HL-60/S4 treated with retinoic acid at 250 ng/mL for 4 days and 3 days (cell line): ENCODE results near the gene CAPN8.
"Not testable (repeated sequence)": the region's sequence is repeated elsewhere in the genome, so short reads cannot be mapped to it uniquely, and the experiment has no call there.

ENCODE experiments used
- in situ Hi-C: fragments of 300-500 bp; cut with MboI; formaldehyde crosslinking; loops from 2 replicates; pipeline ENCODE4 v1.7.0; 2022; ENCODE audit warnings: low sequenced_read_pairs

The CAPN8 gene

DNA sequence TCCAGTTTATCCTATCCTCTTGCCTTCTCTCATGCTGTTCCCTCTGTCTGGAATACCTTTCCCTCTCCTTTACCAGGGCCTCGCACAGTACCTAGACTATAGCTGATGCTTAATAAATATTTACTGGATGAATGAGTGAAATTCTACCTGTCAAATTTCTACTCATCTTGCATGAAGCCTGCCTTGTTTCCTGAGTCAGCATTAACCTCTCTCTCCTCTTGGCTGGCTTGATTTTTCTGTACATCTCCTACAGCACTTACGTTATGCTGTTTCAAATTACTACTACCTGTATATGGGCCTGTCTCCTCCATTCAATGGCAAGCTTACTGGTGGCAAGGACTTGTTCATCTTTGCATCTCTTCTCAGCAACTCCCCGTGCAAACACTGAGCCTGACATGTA lies 130.8 kb downstream of the CAPN8 start:
- in situ Hi-C loops = no loop called here

DNA sequence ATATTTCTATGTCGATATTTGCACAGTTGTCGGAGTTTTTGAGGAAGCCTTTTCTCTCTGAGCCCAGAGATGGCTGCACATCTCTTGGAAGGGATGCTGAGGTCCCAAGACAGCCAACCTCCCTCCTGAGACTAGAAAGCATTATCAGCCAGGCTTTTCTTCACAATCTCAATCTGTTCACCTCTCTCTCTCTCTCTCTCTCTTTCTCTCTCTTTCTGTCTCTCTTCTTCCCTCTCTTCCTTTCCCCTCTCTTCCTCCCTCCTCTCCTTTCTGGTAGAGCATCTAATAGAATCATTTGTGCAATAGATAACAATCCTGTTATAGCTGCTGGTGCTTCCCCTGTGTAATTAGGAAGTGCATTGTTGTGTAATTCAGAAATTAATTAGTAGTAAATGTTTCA lies 131.8 kb downstream of the CAPN8 start:
- in situ Hi-C loops = no loop called here

DNA sequence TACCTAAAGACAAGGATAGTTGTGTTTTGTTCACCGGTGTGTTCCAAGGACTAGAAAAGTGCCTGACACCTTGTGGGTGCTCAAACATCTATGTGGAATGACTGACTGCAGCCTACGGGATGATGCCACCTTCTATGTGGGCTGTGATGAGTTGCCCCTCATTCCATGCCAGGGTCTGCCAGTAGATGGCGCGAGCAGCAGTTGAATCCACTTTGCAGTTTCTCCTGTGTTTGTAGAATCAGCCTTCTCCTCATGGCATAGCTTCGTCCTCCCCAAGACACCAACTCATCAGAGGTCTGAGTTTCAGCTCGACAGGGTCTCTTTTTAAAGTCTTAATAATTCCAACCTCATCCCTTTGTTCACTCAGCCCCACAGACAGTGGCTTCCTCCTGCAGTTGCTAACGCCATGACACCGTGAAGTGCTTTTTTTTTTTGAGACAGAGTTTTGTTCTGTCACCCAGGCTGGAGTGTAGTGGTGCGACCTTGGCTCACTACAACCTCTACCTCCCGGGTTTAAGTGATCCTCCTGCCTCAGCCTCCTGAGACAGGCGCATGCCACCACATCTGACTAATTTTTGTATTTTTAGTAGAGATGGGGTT lies 133.7 kb downstream of the CAPN8 start:
- in situ Hi-C loops = no loop called here

DNA sequence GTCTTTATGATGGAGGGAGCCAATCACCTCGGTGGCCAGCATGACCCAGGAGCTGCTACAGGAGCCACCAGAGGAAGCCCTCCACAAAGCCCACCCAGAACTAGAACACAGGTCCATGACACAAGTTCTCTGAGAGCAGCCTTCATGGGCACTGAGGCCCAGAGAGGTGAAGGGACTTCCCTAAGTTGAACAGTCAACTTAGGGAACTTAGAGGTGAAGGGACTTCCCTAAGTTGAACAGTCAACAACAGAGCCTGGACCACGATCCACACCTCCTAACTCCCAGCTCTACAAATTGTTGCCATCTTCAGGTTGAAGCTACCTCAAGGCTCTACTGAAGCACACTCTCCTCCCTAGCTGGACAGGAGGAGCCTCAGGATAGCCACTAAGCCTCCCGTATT lies 139.5 kb downstream of the CAPN8 start:
- in situ Hi-C loops = no loop called here

DNA sequence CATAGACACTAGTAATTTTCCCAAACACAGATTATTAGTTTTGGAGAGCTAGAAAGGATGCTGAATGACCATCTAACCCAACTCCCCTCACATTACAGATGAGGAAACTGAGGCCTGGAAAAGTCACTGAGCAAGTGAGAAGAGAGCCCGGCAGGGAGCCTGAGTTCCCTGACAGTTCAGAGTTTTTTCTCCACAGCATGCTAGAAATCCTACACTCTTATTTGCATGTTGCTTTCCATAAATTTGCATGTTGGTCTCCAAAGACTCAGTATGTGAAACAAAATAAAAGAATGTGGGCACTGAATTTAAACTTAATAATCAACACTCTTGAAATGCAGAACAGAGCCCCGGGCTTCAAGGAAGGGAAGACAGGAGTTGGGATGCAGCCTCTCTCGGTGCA lies 140.0 kb downstream of the CAPN8 start:
- in situ Hi-C loops = no loop called here

DNA sequence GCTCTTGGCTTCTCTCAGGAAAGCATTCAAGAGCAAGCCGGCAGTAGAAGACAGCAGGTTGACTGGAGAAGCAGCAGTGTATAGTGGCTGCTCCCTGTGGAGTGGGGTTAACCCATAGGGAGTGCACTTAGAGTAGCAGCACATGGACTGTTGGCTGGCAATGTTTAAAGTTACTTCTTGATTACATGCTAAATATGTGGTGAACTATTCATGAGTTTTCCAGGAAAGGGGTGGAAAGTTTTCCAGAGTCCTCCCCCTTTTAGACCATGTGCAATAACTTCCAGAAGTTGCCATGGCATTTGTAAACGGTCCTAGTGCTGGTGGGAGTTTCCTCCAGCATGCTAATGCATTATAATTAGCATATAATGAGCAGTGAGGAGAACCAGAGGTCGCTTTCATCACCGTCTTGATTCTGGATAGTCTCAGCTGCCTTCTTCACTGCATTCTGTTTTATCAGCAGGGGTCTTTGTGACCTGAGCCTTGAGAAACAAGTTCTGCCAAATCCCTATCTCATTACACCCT lies 140.5 kb downstream of the CAPN8 start:
- in situ Hi-C loops = no loop called here

DNA sequence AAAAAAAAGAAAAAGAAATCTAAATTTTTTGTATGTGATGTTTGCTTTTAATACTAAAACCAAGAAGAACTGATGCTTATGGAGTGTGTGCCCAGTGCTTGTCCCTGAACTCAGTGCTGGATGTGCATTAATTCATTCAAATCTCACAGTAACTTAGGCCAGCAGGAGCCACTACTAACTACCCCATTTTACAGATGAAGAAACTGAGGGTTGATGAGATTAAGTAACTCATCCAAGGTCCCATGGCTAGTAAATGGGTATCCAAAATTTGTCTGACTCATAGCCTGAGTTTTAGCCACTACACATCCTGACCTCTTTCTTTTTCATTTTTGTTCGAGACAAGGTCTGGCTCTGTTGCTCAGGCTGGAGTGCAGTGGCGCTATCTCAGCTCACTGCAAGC lies 144.4 kb downstream of the CAPN8 start:
- in situ Hi-C loops = no loop called here

DNA sequence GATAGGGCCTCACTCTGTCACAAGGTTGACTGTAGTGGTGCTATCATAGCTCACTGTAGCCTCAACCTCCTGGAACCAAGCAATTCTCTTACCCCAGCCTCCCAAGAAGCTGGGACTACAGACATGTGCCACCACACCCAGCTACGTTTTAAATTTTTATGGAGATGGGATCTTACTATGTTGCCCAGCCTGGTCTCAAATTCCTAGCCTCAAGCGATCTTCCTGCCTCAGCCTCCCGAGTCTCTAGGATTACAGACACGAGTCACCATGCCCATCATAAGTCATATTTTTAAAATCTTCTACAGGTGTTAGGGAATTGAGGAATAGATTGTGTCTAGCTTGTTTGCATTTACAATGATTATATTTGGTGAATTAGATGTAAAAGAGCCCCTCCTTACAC lies 145.3 kb downstream of the CAPN8 start:
- in situ Hi-C loops = no loop called here

DNA sequence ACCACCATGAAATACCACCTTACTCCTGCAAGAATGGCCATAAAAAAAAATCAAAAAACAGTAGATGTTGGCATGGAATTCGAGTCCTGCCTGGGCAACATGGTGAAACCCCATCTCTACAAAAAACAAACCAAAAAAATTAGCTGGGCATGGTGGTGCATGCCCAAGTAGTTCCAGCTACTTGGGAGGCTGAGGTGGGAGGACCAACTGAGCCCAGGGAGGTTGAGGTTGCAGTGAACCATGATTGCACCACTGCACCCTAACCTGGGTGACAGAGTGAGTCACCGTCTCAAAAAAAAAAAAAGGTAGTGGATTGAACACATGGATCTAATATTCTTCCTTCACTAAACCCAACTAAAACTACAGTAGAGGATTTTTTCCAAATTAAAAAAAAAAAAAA lies 146.4 kb downstream of the CAPN8 start:
- in situ Hi-C loops = no loop called here

DNA sequence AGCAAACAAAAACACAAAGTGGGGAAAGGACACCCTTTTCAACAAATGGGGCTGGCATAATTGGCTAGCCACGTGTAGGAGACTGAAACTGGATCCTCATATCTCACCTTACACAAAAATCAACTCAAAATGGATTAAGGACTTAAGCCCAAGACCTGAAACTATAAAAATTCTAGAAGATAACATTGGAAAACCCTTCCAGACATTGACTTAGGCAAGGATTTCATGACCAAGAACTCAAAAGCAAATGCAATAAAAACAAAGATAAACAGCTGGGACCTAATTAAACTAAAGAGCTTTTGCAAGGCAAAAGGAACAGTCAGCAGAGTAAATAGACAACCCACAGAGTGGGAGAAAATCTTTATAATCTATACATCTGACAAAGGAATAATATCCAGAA lies 146.9 kb downstream of the CAPN8 start:
- in situ Hi-C loops = not testable (repeated sequence)

DNA sequence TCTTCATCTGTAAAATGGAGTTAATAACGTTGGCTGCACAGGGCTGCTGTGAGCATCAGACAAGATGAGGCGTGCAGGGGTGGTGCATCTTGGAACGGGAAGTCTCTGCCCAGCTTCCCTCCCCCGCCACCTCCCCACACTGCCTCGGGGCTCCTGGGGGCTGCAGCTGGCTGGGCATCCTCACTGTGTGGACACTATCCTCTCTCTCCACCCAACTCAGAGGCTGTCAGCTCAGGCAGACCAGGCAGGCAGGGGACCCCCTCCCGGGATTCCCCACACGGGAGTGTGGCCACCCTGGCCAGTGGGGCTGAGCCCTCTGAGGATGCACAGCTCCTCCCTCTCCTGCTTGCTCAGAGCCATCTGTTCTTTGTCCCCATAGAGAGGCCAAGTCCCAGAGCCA lies 149.6 kb downstream of the CAPN8 start:
- in situ Hi-C loops = no loop called here

DNA sequence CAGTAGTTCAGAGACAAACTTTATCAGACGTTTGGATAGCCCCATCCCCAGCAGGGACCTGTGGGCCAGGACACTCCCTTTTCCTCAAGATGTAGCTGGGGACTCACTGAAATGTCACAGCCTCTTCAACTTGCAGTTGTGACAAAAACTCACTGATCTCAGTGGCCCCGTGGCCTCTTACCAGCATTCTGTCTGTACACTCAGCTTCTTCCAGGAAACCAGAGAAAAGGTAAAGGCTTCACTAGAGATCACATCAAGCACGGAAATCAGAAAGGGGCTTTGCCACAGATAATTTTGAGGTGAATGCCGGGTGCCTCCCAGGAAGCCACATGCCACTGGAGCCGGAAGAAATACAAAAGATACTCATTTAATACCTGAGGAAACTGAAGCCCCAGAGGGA lies 150.1 kb downstream of the CAPN8 start:
- in situ Hi-C loops = no loop called here

DNA sequence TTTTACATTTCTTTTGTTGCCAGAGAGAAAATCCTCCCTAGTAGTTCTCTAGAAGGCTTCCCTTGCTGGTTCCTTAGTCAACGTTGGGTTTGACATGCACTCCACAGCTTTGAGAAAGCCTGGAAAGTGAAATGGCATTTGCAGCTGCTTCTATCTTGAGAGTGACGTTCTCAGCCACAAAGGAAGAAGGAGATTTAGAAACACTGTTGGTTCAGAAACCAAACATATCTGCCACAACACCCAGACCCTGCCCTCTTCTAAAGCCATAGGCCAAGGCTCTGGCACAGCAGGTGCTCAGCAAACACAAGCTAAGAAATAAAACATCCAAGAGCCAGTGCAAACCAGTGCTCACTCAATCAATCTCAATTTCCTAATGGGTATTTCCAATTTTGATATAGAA lies 150.9 kb downstream of the CAPN8 start:
- in situ Hi-C loops = no loop called here

DNA sequence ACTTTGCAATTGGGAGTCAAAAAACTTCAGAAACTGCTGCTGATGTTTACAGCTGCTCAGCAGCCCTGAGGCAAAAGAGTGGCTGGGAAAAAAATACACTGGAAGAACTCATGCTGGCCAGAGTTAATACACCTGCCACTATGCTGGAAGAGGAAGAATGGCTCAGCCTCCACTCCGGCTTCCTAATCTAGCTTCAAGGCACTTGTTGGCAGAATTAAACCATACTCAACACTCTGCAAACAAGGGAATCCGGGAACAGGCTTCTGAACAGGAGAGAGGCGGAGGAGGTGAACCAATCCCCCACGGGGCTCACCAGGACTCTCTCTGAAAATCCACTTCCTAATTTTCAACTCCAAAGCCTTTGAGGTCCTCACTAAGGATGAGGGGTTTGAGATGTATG lies 152.2 kb downstream of the CAPN8 start:
- in situ Hi-C loops = no loop called here

DNA sequence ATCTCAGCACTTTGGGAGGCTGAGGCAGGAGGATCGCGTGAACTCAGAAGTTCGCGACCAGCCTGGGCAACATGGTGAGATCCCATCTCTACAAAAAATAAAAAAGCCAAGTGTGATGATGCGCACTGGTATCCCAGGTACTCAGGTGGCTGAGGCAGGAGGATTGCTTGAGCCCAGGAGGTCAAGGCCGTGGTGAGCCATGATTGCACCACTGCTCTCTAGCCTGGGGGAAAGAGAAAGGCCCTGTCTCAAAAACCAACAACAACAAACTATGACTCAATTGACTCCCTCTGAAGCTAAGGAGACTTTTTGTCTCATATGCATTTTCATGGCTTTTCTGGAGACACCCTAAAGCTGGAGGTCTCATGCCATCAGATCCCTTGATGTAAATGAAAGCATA lies 153.4 kb downstream of the CAPN8 start:
- in situ Hi-C loops = no loop called here

DNA sequence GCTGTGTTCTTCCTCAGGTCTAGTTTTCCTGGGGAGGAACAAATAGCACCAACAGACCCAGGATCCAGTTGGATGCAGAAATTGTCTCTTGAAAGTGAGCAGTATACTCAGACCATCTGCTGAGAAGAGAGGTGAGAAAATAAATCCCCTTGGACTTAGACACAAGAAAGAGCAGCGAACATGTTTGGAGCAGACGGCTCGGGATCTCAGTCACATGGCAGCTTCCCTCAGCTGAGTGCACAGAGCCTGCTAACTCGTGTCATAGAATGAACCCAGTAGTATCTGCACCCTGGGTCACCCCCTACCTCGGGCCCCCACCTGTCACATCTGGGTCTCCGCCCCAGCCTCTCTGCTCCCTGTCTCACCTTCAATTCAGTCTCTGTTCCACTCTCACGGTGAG lies 156.7 kb downstream of the CAPN8 start:
- in situ Hi-C loops = no loop called here

DNA sequence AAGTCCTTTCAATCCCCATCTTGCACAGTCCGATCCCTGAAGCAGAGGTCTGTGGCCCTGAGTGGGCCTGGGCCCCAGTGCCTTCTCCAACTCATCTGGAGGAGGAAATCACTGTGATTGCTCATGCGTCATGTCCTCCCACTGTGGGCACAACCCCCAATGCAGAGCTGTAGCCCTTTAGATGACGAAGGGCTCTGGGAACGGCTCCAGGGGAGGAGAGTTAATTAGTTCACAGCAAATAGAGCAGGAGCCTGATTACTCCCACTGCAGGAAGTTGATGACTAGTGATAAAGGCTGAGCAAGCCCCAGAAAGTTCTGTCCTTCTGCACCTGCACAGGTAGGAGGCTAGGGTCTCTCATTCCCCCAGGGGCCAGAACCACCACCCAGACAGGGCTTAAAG lies 160.8 kb downstream of the CAPN8 start:
- in situ Hi-C loops = no loop called here

DNA sequence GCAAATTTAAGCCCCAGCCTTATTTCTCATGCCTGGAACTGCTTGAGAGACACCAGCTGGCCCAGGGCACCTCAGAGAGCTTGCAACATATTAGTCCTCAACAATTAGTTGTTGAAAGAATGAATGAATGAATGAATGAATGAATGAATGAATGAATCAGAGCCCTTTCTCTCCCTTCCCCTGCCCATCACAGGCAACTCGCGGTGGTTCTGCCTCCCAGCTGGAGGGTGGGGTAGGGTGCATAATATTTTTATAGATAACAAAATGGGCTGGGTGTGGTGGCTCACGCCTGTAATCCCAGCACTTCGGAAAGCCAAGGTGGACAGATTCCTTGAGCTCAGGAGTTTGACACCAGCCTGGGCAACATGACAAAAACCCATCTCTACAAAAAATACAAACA lies 162.2 kb downstream of the CAPN8 start:
- in situ Hi-C loops = no loop called here

DNA sequence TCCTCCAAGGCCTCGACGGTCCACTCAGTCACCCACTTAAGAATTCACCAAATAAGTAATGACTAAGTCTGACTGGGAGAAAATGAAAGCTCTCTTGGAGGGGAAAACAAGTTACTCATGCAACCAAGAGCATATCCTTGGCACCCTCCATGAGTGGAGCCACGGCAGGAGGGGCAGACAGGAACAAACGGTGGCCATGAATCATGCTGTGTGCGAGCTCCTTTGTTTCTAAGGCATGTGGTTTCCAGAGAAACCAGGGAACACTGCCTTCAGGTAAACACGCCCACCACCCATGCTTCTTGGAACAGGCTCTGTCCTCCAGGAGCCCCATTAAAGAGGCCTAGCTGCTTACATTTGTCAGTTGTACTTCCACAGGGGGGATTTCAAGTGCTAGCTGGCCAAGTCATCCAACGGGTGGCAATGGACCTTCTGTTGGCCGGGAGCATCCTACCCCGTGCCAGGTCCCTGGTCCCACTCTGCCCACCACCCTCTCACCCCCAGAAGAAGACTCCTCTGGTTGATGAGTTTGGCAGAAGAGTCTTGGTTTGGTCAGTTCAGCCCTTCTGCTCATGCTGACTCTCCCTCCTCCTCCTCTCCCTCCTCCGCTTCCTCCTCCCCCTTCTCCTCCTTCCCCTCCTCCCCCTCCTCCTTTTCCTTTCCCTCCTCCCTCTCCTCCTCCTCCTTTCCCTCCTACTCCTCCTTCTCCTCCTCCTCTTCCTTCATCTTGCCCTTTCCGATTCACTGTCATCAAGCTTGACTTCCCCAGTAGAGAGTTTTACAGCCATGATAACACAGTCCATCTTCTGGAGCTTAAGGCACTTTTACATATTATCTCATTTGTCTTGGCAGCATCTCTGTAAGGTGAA lies 164.7 kb downstream of the CAPN8 start:
- in situ Hi-C loops = no loop called here

DNA sequence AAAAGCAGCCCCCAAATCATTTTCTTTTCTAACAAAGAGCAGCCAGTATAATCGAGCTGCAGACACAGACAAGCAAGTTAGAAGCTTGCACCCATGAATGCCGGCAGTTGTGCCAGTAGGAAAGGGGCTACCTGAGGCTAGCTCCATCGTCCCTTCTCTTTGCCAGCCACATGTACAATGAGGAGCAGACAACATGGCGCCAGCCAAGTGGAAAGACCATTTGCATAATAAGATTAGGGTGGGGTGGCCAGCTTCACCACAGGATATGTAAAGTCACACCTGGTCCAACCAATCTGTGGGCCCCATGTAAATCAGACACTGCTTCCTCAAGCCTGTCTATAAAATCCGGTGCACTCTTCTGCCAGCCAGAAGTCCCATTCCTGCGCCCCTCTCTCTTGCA lies 168.6 kb downstream of the CAPN8 start:
- in situ Hi-C loops = no loop called here

DNA sequence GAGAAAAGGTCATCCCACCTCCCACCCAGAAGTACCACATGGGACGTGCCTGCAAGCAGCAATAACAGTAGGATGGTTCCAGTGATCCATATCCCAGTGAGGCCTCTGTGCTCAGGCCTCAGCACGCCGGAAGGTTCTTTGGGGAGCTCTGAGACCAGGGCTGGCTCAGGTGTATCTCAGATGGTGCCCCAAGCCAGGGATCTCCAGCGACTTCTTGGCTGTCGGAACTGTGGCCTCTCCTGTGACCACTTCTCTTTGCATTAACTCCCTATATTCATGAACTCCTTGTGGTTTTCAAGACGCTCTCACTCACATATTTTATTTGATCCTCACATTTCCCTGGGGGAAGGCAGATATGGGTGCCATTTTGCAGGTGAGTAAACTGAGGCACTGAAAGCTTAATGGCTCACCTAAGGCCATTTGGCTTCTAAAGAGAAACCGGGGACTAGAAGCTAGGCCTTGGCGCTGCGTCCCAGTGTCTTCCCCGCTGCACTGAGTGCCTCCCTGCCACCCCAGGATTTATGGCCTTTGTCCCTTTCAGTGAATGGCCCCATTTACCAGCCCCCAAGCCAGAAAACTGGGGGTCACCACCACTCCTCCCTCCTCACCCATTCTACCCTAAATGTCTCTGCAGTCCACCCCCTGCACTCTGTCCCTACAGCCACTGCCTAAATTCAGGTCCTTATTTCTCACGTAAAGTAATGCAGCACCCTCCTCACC lies 170.4 kb downstream of the CAPN8 start:
- in situ Hi-C loops = no loop called here

DNA sequence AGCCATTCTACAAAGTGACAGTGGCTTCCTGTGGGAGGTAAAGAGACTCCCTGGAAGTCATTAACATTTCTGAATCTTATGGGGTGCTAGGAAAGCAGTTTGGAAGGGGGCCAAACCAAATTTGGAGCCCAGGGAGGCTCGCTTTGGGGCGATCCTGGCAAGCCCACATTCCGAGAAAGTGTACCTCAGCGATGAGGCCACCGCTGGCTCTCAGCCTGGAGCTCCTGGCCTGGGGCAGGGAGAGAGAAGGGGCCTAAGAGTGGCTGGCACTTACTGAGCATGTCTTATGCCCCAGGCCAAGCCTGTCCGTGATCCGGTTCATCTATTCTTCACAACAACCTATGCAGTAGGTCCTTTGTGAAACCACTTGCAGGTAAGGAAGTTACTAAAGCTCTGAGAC lies 173.5 kb downstream of the CAPN8 start:
- in situ Hi-C loops = no loop called here
